ENCODE measurements around the gene ZCCHC12. TPM values are rescaled to one million over a fixed set of nuclear protein-coding genes. Genes with fewer than 3 reads are reported as not detected.

The ZCCHC12 gene
- polyA plus RNA-seq, 1 donor from 2014 or later: not detected

DNA sequence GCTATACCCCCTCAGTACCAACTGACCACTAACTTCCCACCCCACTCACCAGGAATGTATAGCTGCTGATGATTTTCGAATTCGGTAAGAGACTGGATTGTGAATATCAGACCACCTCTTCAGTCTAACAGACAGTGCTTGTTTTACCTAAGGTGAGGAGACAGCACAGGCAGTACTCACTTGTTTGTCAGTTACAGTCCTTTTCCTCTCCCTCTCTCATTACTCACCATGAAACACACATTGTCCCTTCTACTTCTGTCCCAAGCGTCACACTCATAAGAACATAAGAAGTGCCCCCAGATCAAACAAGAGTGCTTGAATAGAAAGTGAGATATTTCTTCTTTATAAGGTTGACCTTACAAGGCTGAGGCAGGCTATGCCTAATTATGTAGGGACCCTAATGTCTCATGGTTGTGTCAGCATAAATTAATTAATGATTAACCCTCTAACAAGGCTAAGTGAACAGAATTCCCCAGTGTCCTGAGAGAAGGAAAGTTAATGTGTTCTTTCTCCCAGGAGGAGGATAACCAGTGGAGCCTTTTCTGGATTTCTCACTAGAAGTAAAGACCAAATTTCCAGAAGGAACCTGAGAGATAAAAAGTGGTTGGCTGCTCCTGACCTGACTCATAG, 32.2 kb downstream of the ZCCHC12 start:
- H3K27ac Mint-ChIP-seq: peak overlapping the region in 1 of 3 donors; percentile 66
- H3K27me3 Mint-ChIP-seq: peaks cover 6% of the 10 kb centered on the region
- H3K4me3 Mint-ChIP-seq: no peak overlapping the region
- H3K9me3 Mint-ChIP-seq: no peaks in the 10 kb centered on the region
- no peaks in the 10 kb centered on the region for H3K36me3 Mint-ChIP-seq
- H3K4me1 Mint-ChIP-seq: peaks cover 0 to 2% (median 0%) of the 10 kb centered on the region in 3 donors

- Mint-ChIP-seq H3K27ac (no peak overlapping the region), H3K9me3 (no peaks in the 10 kb centered on the region), H3K27me3 (peaks cover 8% of the 10 kb centered on the region), H3K4me3 (no peak overlapping the region), H3K4me1 (peaks cover 0 to 2% (median 0%) of the 10 kb centered on the region in 3 donors), H3K36me3 (no peaks in the 10 kb centered on the region)
These were observed 33.4 kb downstream of the ZCCHC12 start for GRCh38 chrX:118857006-118857405.

DNA sequence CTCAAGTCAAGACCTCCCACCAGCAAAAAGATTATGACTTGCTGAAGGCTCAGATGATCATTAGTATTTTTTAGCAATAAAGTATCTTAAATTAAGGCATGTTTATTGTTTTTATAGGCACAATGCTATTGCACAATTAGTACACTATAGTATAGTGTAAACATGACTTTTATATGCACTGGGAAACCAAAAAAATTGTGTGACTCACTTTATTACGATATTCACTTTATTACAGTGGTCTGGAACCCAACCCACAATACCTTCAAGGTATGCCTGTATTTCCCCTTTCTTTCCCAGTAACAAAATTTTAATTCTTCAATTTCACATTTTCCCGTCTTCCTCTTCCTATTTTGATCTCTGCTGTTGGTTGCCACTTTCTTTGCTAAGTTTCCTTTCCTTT, 37.7 kb downstream of the ZCCHC12 start:
- H3K36me3 Mint-ChIP-seq: no peaks in the 10 kb centered on the region
- peaks cover 6% of the 10 kb centered on the region for H3K27me3 Mint-ChIP-seq
- no peak overlapping the region for H3K4me3 Mint-ChIP-seq
- no peak overlapping the region for H3K27ac Mint-ChIP-seq
- H3K9me3 Mint-ChIP-seq: no peaks in the 10 kb centered on the region
- H3K4me1 Mint-ChIP-seq: peaks cover 0 to 2% (median 0%) of the 10 kb centered on the region in 3 donors

DNA sequence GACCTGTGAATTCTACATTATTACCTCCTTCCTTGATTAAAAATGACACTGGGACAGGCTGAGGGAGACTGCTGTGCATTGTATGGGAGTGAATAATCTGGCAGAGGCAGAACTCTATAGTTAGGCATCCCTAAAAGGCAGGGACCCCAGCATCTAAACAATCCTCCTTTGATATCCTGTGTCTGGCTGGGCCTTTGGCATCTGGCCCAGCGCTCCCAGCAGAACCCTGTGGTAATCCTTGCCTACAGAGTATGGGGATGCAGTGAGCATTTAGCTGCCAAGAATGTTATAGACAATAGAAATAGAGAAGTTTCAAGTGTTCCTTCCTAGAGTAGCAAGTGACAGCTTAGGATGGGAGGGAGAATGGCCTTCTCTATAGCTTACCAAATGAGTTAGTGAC, 38.5 kb downstream of the ZCCHC12 start:
- H3K36me3 Mint-ChIP-seq: no peaks in the 10 kb centered on the region
- H3K9me3 Mint-ChIP-seq: no peaks in the 10 kb centered on the region
- H3K4me1 Mint-ChIP-seq: peaks cover 0 to 2% (median 0%) of the 10 kb centered on the region in 3 donors

DNA sequence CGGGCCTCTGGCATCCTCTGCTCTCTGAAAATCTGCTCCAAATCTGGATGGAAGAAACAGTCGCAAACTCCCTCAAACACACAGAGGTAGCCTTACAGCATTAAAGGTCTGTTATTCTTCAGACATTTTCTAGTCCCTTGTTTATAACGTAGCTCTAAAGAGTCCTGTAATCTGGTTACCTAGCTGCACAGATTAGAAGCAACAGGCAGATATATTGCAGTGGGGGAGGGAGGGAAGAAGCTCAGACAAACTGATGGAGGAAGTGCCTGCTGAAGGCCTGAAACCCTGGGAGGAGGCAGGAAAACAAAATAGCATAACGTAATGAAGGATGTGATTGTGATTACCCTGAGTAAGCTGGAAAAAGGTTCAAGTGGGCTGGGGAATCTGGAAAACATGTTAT, 39.4 kb downstream of the ZCCHC12 start:
- Mint-ChIP-seq H3K36me3 (no peaks in the 10 kb centered on the region), H3K4me1 (peaks cover 0 to 2% (median 0%) of the 10 kb centered on the region in 3 donors), H3K27me3 (peaks cover 1% of the 10 kb centered on the region), H3K9me3 (no peaks in the 10 kb centered on the region), H3K27ac (no peak overlapping the region), H3K4me3 (no peak overlapping the region)

More for the DNA sequence above, 38.5 kb downstream of the ZCCHC12 start:
- peaks cover 5% of the 10 kb centered on the region for H3K27me3 Mint-ChIP-seq
- H3K27ac Mint-ChIP-seq: no peak overlapping the region
- no peak overlapping the region for H3K4me3 Mint-ChIP-seq

- Mint-ChIP-seq H3K4me3 (no peak overlapping the region), H3K9me3 (no peaks in the 10 kb centered on the region), H3K4me1 (peaks cover 0 to 2% (median 0%) of the 10 kb centered on the region in 3 donors), H3K27ac (no peak overlapping the region), H3K36me3 (no peaks in the 10 kb centered on the region), H3K27me3 (peaks cover 1% of the 10 kb centered on the region)
These were observed 40.5 kb downstream of the ZCCHC12 start for GRCh38 chrX:118864063-118864635.

- no peaks in the 10 kb centered on the region for H3K36me3 Mint-ChIP-seq
- no peak overlapping the region for H3K4me3 Mint-ChIP-seq
- H3K27ac Mint-ChIP-seq: no peak overlapping the region
- peaks cover 1% of the 10 kb centered on the region for H3K27me3 Mint-ChIP-seq
- no peaks in the 10 kb centered on the region for H3K4me1 Mint-ChIP-seq
- no peaks in the 10 kb centered on the region for H3K9me3 Mint-ChIP-seq
These were observed 41.6 kb downstream of the ZCCHC12 start for GRCh38 chrX:118865231-118865630.

- H3K27me3 Mint-ChIP-seq: no peaks in the 10 kb centered on the region
- H3K9me3 Mint-ChIP-seq: no peaks in the 10 kb centered on the region
- no peaks in the 10 kb centered on the region for H3K36me3 Mint-ChIP-seq
- no peak overlapping the region for H3K4me3 Mint-ChIP-seq
- H3K4me1 Mint-ChIP-seq: no peaks in the 10 kb centered on the region
- no peak overlapping the region for H3K27ac Mint-ChIP-seq
These were observed 43.6 kb downstream of the ZCCHC12 start for GRCh38 chrX:118867251-118867650.

GRCh38 chrX:118872102-118872566, 48.5 kb downstream of the ZCCHC12 start:
- Mint-ChIP-seq H3K36me3 (no peaks in the 10 kb centered on the region), H3K4me3 (no peak overlapping the region), H3K4me1 (no peaks in the 10 kb centered on the region), H3K9me3 (peaks cover 0 to 3% (median 0%) of the 10 kb centered on the region in 3 donors), H3K27me3 (no peaks in the 10 kb centered on the region), H3K27ac (no peak overlapping the region)

Other genes with a start within 250 kb of the ZCCHC12 start
- gene IL13RA1, start 96.2 kb upstream of the ZCCHC12 start, polyA plus RNA-seq: 31.1 TPM
- gene LONRF3, start 150.8 kb downstream of the ZCCHC12 start, polyA plus RNA-seq: not detected
- not detected for gene CT47C1, start 249.2 kb downstream of the ZCCHC12 start, polyA plus RNA-seq